Neural cell (in vitro differentiated cells): ENCODE measurements around the gene EEF1A1. TPM values are rescaled to one million over a fixed set of nuclear protein-coding genes. Genes with fewer than 3 reads are reported as not detected.

Experiments
- H2AFZ ChIP-seq: fragments of 200-600, 300-800 bp; sonication (generic), shearing (Covaris generic); 2 replicates; pipeline ENCODE4 v1.6.0; 2014; ENCODE audit warnings: low read depth, mild to moderate bottlenecking, antibody characterized with exemption, low read length, moderate library complexity
- H3F3A ChIP-seq: fragments of 200-600 bp; shearing (Covaris generic); 2 replicates; pipeline ENCODE4 v1.6.1; 2016; ENCODE audit warnings: mild to moderate bottlenecking, moderate library complexity, mixed read lengths, antibody characterized with exemption, low read length; ENCODE audit not compliant: insufficient read depth, poor library complexity, severe bottlenecking
- H3K27ac ChIP-seq: fragments of 200-600, 300-800 bp; sonication (generic), shearing (Covaris generic); 2 replicates; pipeline ENCODE4 v1.5.1; 2014; ENCODE audit warnings: mild to moderate bottlenecking, low read length, moderate library complexity
- H3K27me3 ChIP-seq: fragments of 300-800, 200-600 bp; sonication (generic), shearing (Covaris generic); 2 replicates; pipeline ENCODE4 v1.6.0; 2014; ENCODE audit warnings: mild to moderate bottlenecking, low read depth, low read length, moderate library complexity; ENCODE audit not compliant: insufficient read depth
- H3K36me3 ChIP-seq: fragments of 300-800, 200-600 bp; sonication (generic), shearing (Covaris generic); 2 replicates; pipeline ENCODE4 v1.5.1; 2014; ENCODE audit warnings: mild to moderate bottlenecking, antibody characterized with exemption, low read length, moderate library complexity; ENCODE audit not compliant: insufficient read depth
- H3K4me2 ChIP-seq: fragments of 300-800, 200-600 bp; sonication (generic), shearing (Covaris generic); 2 replicates; pipeline ENCODE4 v1.6.0; 2014; ENCODE audit warnings: mild to moderate bottlenecking, low read length
- H3K4me3 ChIP-seq: fragments of 300-800, 200-600 bp; sonication (generic), shearing (Covaris generic); 2 replicates; pipeline ENCODE4 v1.5.1; 2014; ENCODE audit warnings: mild to moderate bottlenecking, low read length, moderate library complexity
- H3K79me2 ChIP-seq: fragments of 200-600 bp; shearing (Covaris generic); replicated peaks from 2 replicates; pipeline ENCODE4 v1.6.0; 2014; ENCODE audit warnings: mild to moderate bottlenecking, low read length, moderate library complexity; ENCODE audit not compliant: insufficient read depth
- H3K9ac ChIP-seq: fragments of 300-800, 200-600 bp; sonication (generic), shearing (Covaris generic); 2 replicates; pipeline ENCODE4 v1.6.1; 2016; ENCODE audit warnings: mild to moderate bottlenecking, low read length, mixed read lengths
- H3K9me2 ChIP-seq: fragments of 200-600 bp; shearing (Covaris generic); 2 replicates; pipeline ENCODE4 v1.6.1; 2016; ENCODE audit warnings: mild to moderate bottlenecking, low read length, mixed read lengths; ENCODE audit not compliant: insufficient read depth
- H3K9me3 ChIP-seq: fragments of 200-600, 300-800 bp; sonication (generic), shearing (Covaris generic); 2 replicates; pipeline ENCODE4 v1.6.1; 2016; ENCODE audit warnings: mild to moderate bottlenecking, mixed run types, low read length, moderate library complexity, mixed read lengths
- H4K20me1 ChIP-seq: fragments of 200-600 bp; shearing (Covaris generic); 2 replicates; pipeline ENCODE4 v1.6.1; 2016; ENCODE audit warnings: mild to moderate bottlenecking, mixed run types; ENCODE audit not compliant: insufficient read depth
- CTCF ChIP-seq: fragments of 450-650 bp; IDR thresholded peaks from 2 replicates; pipeline ENCODE4 v1.5.1; 2014; ENCODE audit warnings: antibody characterized with exemption, mild to moderate bottlenecking, moderate library complexity; ENCODE audit not compliant: poor library complexity, severe bottlenecking
- EP300 ChIP-seq: fragments of 450-650 bp; conservative IDR thresholded peaks from 2 replicates; pipeline ENCODE4 v1.6.1; 2014; ENCODE audit warnings: antibody characterized with exemption, mild to moderate bottlenecking, moderate library complexity; ENCODE audit not compliant: poor library complexity, severe bottlenecking
- EZH2 ChIP-seq: fragments of 200-600, 300-800 bp; shearing (Covaris generic), sonication (generic); IDR thresholded peaks from 2 replicates; pipeline ENCODE4 v1.6.1; 2014; ENCODE audit warnings: antibody characterized with exemption, low read length, borderline replicate concordance, mild to moderate bottlenecking; ENCODE audit not compliant: insufficient read depth, poor library complexity, severe bottlenecking
- MXI1 ChIP-seq: fragments of 450-650 bp; conservative IDR thresholded peaks from 2 replicates; pipeline ENCODE4 v1.6.1; 2014; ENCODE audit warnings: antibody characterized with exemption, mild to moderate bottlenecking; ENCODE audit not compliant: poor library complexity, severe bottlenecking
- POLR2AphosphoS5 ChIP-seq: IDR thresholded peaks from 2 replicates; pipeline ENCODE4 v1.6.1; 2012
- RAD21 ChIP-seq: fragments of 450-650 bp; conservative IDR thresholded peaks from 2 replicates; pipeline ENCODE4 v1.6.1; 2014; ENCODE audit warnings: antibody characterized with exemption, mild to moderate bottlenecking, moderate library complexity
- REST ChIP-seq: IDR thresholded peaks from 2 replicates; pipeline ENCODE4 v1.6.1; 2012; ENCODE audit warnings: borderline replicate concordance
- SMC3 ChIP-seq: fragments of 450-650 bp; conservative IDR thresholded peaks from 2 replicates; pipeline ENCODE4 v1.6.1; 2014; ENCODE audit warnings: antibody characterized with exemption, mild to moderate bottlenecking, moderate library complexity; ENCODE audit not compliant: poor library complexity
- TAF1 ChIP-seq: IDR thresholded peaks from 2 replicates; pipeline ENCODE4 v1.6.1; 2012; ENCODE audit warnings: low read depth
- polyA plus RNA-seq: library from polyadenylated mRNA; depleted of rRNA; stranded (reverse); fragments of >200 nt; gene quantifications from 2 replicates; pipeline ENCODE4 v1.2.3, GENCODE V29; 2014

Gene EEF1A1
- polyA plus RNA-seq, 1 donor from 2014 or later: 10,705 TPM

GRCh38 chr6:73537677-73538076, 16.8 kb upstream of the EEF1A1 start:
- no peak overlapping the region for H3K4me3 ChIP-seq

GRCh38 chr6:73534628-73535027, 13.8 kb upstream of the EEF1A1 start:
- no peaks in the 10 kb centered on the region for H3K79me2 ChIP-seq
- no peaks in the 10 kb centered on the region for H4K20me1 ChIP-seq
- H2AFZ ChIP-seq: no peak overlapping the region
- H3K9ac ChIP-seq: no peak overlapping the region
- no peaks in the 10 kb centered on the region for H3F3A ChIP-seq
- H3K27me3 ChIP-seq: no peaks in the 10 kb centered on the region
- no peak overlapping the region for H3K4me3 ChIP-seq
- H3K36me3 ChIP-seq: no peaks in the 10 kb centered on the region
- H3K27ac ChIP-seq: no peak overlapping the region
- no peak overlapping the region for H3K4me2 ChIP-seq
- H3K9me3 ChIP-seq: no peaks in the 10 kb centered on the region
- H3K9me2 ChIP-seq: no peaks in the 10 kb centered on the region
- no peak for TF ChIP-seq SMC3
- no peak for TF ChIP-seq EZH2
- TF ChIP-seq POLR2AphosphoS5: no peak
- TF ChIP-seq EP300: no peak
- TF ChIP-seq REST: no peak
- TF ChIP-seq CTCF: no peak
- no peak for TF ChIP-seq TAF1

More at GRCh38 chr6:73537677-73538076, 16.8 kb upstream of the EEF1A1 start:
- Histone ChIP-seq H3K9ac (no peak overlapping the region), H3K27ac (no peak overlapping the region), H3K4me2 (no peak overlapping the region), H3F3A (no peaks in the 10 kb centered on the region), H3K9me2 (no peaks in the 10 kb centered on the region), H3K36me3 (no peaks in the 10 kb centered on the region), H3K27me3 (no peaks in the 10 kb centered on the region), H3K9me3 (no peaks in the 10 kb centered on the region), H4K20me1 (no peaks in the 10 kb centered on the region), H3K79me2 (no peaks in the 10 kb centered on the region), H2AFZ (no peak overlapping the region)
- TF ChIP-seq MXI1 (no peak), CTCF (no peak), POLR2AphosphoS5 (no peak), SMC3 (no peak), EZH2 (no peak), REST (no peak), RAD21 (no peak), TAF1 (no peak), EP300 (no peak)
